AML-193 (cell line): ENCODE data around the gene C16orf95.

Experiments used
- DNase-seq, 2 experiments: peaks; one replicate each; lab custom pipeline; 2025; lab: John Stamatoyannopoulos, UW

Gene C16orf95

GRCh38 chr16:87332150-87332549 is 15.0 kb upstream of the C16orf95 start:
- DNase-seq, result no peak

GRCh38 chr16:87331241-87331801 is 14.1 kb upstream of the C16orf95 start:
- no peak for DNase-seq

- DNase-seq, result no peak
These were observed 13.5 kb upstream of the C16orf95 start for GRCh38 chr16:87330646-87331045.

GRCh38 chr16:87330257-87330624 is 13.0 kb upstream of the C16orf95 start:
- no peak for DNase-seq

GRCh38 chr16:87329436-87330256 is 12.5 kb upstream of the C16orf95 start:
- no peak for DNase-seq

GRCh38 chr16:87328846-87329245 is 11.7 kb upstream of the C16orf95 start:
- no peak for DNase-seq

- DNase-seq, result no peak
These were observed 10.8 kb upstream of the C16orf95 start for GRCh38 chr16:87327798-87328495.

- no peak for DNase-seq
These were observed 9.0 kb upstream of the C16orf95 start for GRCh38 chr16:87326151-87326571.

GRCh38 chr16:87325423-87325858 is 8.2 kb upstream of the C16orf95 start:
- DNase-seq, result no peak

- DNase-seq, result peak in 1 of 2 experiments; percentile 1
These were observed 7.5 kb upstream of the C16orf95 start for GRCh38 chr16:87324411-87325275.

GRCh38 chr16:87323727-87324410 is 6.7 kb upstream of the C16orf95 start:
- DNase-seq, result no peak

GRCh38 chr16:87322833-87323726 is 5.9 kb upstream of the C16orf95 start:
- DNase-seq, result no peak

- no peak for DNase-seq
These were observed 5.2 kb upstream of the C16orf95 start for GRCh38 chr16:87322360-87322759.

- no peak for DNase-seq
These were observed 4.3 kb upstream of the C16orf95 start for GRCh38 chr16:87321336-87322107.

- no peak for DNase-seq
These were observed 3.5 kb upstream of the C16orf95 start for GRCh38 chr16:87320510-87321227.

- no peak for DNase-seq
These were observed 2.9 kb upstream of the C16orf95 start for GRCh38 chr16:87319997-87320491.

GRCh38 chr16:87319011-87319410 is 1.8 kb upstream of the C16orf95 start:
- DNase-seq, result no peak

- peak; percentile 11 to 48 for DNase-seq
These were observed 805 bp upstream of the C16orf95 start for GRCh38 chr16:87317750-87318644.
